Measurements from ENCODE around the gene HSPB6. TPM values are rescaled to one million over a fixed set of nuclear protein-coding genes. Genes with fewer than 3 reads are reported as not detected.
A peak's percentile ranks its signal among the peaks of the same experiment; 100 is the strongest.

HSPB6 gene
- total and polyA plus RNA-seq, 2 donors = 0.28 to 18.9 TPM

GRCh38 chr19:35717665-35718344 lies 39.0 kb downstream of the HSPB6 start, which contains the start of gene KMT2B:
TSS of gene KMT2B (plus strand) at chr19:35718003. CDS start at chr19:35718019, 16 bp downstream.
- no peak for DNase-seq (ENCODE audit: low read depth in 6 of 9, low spot score in 9 of 9)
- Histone ChIP-seq H3K36me3 (ENCODE audit: control insufficient read depth in 2 of 2, insufficient read depth in 2 of 2, low read length in 1 of 2) (peaks cover 25 to 35% of the 10 kb centered on the region in 2 donors), H3K27me3 (ENCODE audit: control insufficient read depth in 2 of 2, insufficient read depth in 1 of 2, low read length in 1 of 2) (peaks cover 9 to 36% of the 10 kb centered on the region in 2 donors), H3K4me3 (ENCODE audit: low read length in 2 of 2) (peak within 1 kb of the TSS; percentile 75 to 77), H3K9me3 (ENCODE audit: control insufficient read depth in 2 of 2, insufficient read depth in 1 of 2, low read length in 1 of 2) (peaks cover 0 to 1% of the 10 kb centered on the region in 2 donors), H3K27ac (ENCODE audit: low read depth in 1 of 2, low read length in 1 of 2) (peak within 1 kb of the TSS; percentile 75 to 87), H3K4me1 (ENCODE audit: control insufficient read depth in 2 of 2, insufficient read depth in 2 of 2, low read length in 2 of 2) (peaks cover 21 to 35% of the 10 kb centered on the region in 2 donors)
- WGBS = 1% methylated on average over 109 of the region's 109 CpGs

- Histone ChIP-seq H3K4me3 (ENCODE audit: low read length in 2 of 2) (peak overlapping the region; percentile 65 to 77), H3K4me1 (ENCODE audit: control insufficient read depth in 2 of 2, insufficient read depth in 2 of 2, low read length in 2 of 2) (peaks cover 21 to 35% of the 10 kb centered on the region in 2 donors), H3K27me3 (ENCODE audit: control insufficient read depth in 2 of 2, insufficient read depth in 1 of 2, low read length in 1 of 2) (peaks cover 9 to 38% of the 10 kb centered on the region in 2 donors), H3K36me3 (ENCODE audit: control insufficient read depth in 2 of 2, insufficient read depth in 2 of 2, low read length in 1 of 2) (peaks cover 18 to 27% of the 10 kb centered on the region in 2 donors), H3K9me3 (ENCODE audit: control insufficient read depth in 2 of 2, insufficient read depth in 1 of 2, low read length in 1 of 2) (peaks cover 0 to 1% of the 10 kb centered on the region in 2 donors), H3K27ac (ENCODE audit: low read depth in 1 of 2, low read length in 1 of 2) (peak overlapping the region; percentile 75 to 87)
- DNase-seq (ENCODE audit: low read depth in 6 of 9, low spot score in 9 of 9) = peak; percentile 82 to 98 (median 93)
- under 1% methylated on average over 77 of the region's 77 CpGs for WGBS
These were observed 39.8 kb downstream of the HSPB6 start for GRCh38 chr19:35716801-35717664.

GRCh38 chr19:35715981-35716800 lies 40.6 kb downstream of the HSPB6 start:
- no peak for DNase-seq (ENCODE audit: low read depth in 6 of 9, low spot score in 9 of 9)
- H3K36me3 ChIP-seq (ENCODE audit: control insufficient read depth in 2 of 2, insufficient read depth in 2 of 2, low read length in 1 of 2) = peaks cover 10 to 19% of the 10 kb centered on the region in 2 donors
- WGBS = 3% methylated on average over 52 of the region's 52 CpGs
- peak overlapping the region in 1 of 2 donors; percentile 19 for H3K27ac ChIP-seq (ENCODE audit: low read depth in 1 of 2, low read length in 1 of 2)
- peaks cover 9 to 39% of the 10 kb centered on the region in 2 donors for H3K27me3 ChIP-seq (ENCODE audit: control insufficient read depth in 2 of 2, insufficient read depth in 1 of 2, low read length in 1 of 2)
- H3K4me1 ChIP-seq (ENCODE audit: control insufficient read depth in 2 of 2, insufficient read depth in 2 of 2, low read length in 2 of 2) = peaks cover 21 to 35% of the 10 kb centered on the region in 2 donors
- H3K9me3 ChIP-seq (ENCODE audit: control insufficient read depth in 2 of 2, insufficient read depth in 1 of 2, low read length in 1 of 2) = peaks cover 0 to 1% of the 10 kb centered on the region in 2 donors
- peak overlapping the region; percentile 65 to 77 for H3K4me3 ChIP-seq (ENCODE audit: low read length in 2 of 2)

GRCh38 chr19:35715355-35715809 lies 41.4 kb downstream of the HSPB6 start:
- H3K27ac ChIP-seq (ENCODE audit: low read depth in 1 of 2, low read length in 1 of 2) = no peak overlapping the region
- H3K4me3 ChIP-seq (ENCODE audit: low read length in 2 of 2) = no peak overlapping the region
- peaks cover 9 to 39% of the 10 kb centered on the region in 2 donors for H3K27me3 ChIP-seq (ENCODE audit: control insufficient read depth in 2 of 2, insufficient read depth in 1 of 2, low read length in 1 of 2)
- DNase-seq (ENCODE audit: low read depth in 6 of 9, low spot score in 9 of 9) = no peak
- H3K36me3 ChIP-seq (ENCODE audit: control insufficient read depth in 2 of 2, insufficient read depth in 2 of 2, low read length in 1 of 2) = peaks cover 7 to 11% of the 10 kb centered on the region in 2 donors
- H3K4me1 ChIP-seq (ENCODE audit: control insufficient read depth in 2 of 2, insufficient read depth in 2 of 2, low read length in 2 of 2) = peaks cover 21 to 35% of the 10 kb centered on the region in 2 donors
- WGBS = 96% methylated on average over 7 of the region's 7 CpGs
- no peaks in the 10 kb centered on the region for H3K9me3 ChIP-seq (ENCODE audit: control insufficient read depth in 2 of 2, insufficient read depth in 1 of 2, low read length in 1 of 2)

GRCh38 chr19:35714601-35715354 lies 42.1 kb downstream of the HSPB6 start:
- peak overlapping the region in 1 of 2 donors; percentile 15 for H3K27ac ChIP-seq (ENCODE audit: low read depth in 1 of 2, low read length in 1 of 2)
- peaks cover 21 to 35% of the 10 kb centered on the region in 2 donors for H3K4me1 ChIP-seq (ENCODE audit: control insufficient read depth in 2 of 2, insufficient read depth in 2 of 2, low read length in 2 of 2)
- H3K27me3 ChIP-seq (ENCODE audit: control insufficient read depth in 2 of 2, insufficient read depth in 1 of 2, low read length in 1 of 2) = peaks cover 9 to 39% of the 10 kb centered on the region in 2 donors
- DNase-seq (ENCODE audit: low read depth in 6 of 9, low spot score in 9 of 9) = no peak
- H3K9me3 ChIP-seq (ENCODE audit: control insufficient read depth in 2 of 2, insufficient read depth in 1 of 2, low read length in 1 of 2) = no peaks in the 10 kb centered on the region
- no peak overlapping the region for H3K4me3 ChIP-seq (ENCODE audit: low read length in 2 of 2)
- H3K36me3 ChIP-seq (ENCODE audit: control insufficient read depth in 2 of 2, insufficient read depth in 2 of 2, low read length in 1 of 2) = peaks cover 2 to 5% of the 10 kb centered on the region in 2 donors
- WGBS = 92% methylated on average over 14 of the region's 14 CpGs

GRCh38 chr19:35713904-35714495 lies 42.8 kb downstream of the HSPB6 start:
- H3K27ac ChIP-seq (ENCODE audit: low read depth in 1 of 2, low read length in 1 of 2) = no peak overlapping the region
- peaks cover 15 to 28% of the 10 kb centered on the region in 2 donors for H3K4me1 ChIP-seq (ENCODE audit: control insufficient read depth in 2 of 2, insufficient read depth in 2 of 2, low read length in 2 of 2)
- H3K4me3 ChIP-seq (ENCODE audit: low read length in 2 of 2) = no peak overlapping the region

GRCh38 chr19:35713506-35713850 lies 43.4 kb downstream of the HSPB6 start:
- WGBS = 57% methylated on average over 2 of the region's 2 CpGs
- peaks cover 9 to 39% of the 10 kb centered on the region in 2 donors for H3K27me3 ChIP-seq (ENCODE audit: control insufficient read depth in 2 of 2, insufficient read depth in 1 of 2, low read length in 1 of 2)
- H3K36me3 ChIP-seq (ENCODE audit: control insufficient read depth in 2 of 2, insufficient read depth in 2 of 2, low read length in 1 of 2) = no peaks in the 10 kb centered on the region
- H3K9me3 ChIP-seq (ENCODE audit: control insufficient read depth in 2 of 2, insufficient read depth in 1 of 2, low read length in 1 of 2) = no peaks in the 10 kb centered on the region
- no peak for DNase-seq (ENCODE audit: low read depth in 6 of 9, low spot score in 9 of 9)
- no peak overlapping the region for H3K4me3 ChIP-seq (ENCODE audit: low read length in 2 of 2)
- peaks cover 12 to 23% of the 10 kb centered on the region in 2 donors for H3K4me1 ChIP-seq (ENCODE audit: control insufficient read depth in 2 of 2, insufficient read depth in 2 of 2, low read length in 2 of 2)
- H3K27ac ChIP-seq (ENCODE audit: low read depth in 1 of 2, low read length in 1 of 2) = no peak overlapping the region

More at GRCh38 chr19:35713904-35714495, 42.8 kb downstream of the HSPB6 start:
- WGBS = 95% methylated on average over 12 of the region's 12 CpGs
- no peak for DNase-seq (ENCODE audit: low read depth in 6 of 9, low spot score in 9 of 9)
- Histone ChIP-seq H3K27me3 (ENCODE audit: control insufficient read depth in 2 of 2, insufficient read depth in 1 of 2, low read length in 1 of 2) (peaks cover 9 to 39% of the 10 kb centered on the region in 2 donors), H3K36me3 (ENCODE audit: control insufficient read depth in 2 of 2, insufficient read depth in 2 of 2, low read length in 1 of 2) (no peaks in the 10 kb centered on the region), H3K9me3 (ENCODE audit: control insufficient read depth in 2 of 2, insufficient read depth in 1 of 2, low read length in 1 of 2) (no peaks in the 10 kb centered on the region)

Data from thymus (tissue), 11 donors.